PC-3 (cell line): Measurements from ENCODE around the gene BIN2. TPM values are rescaled to one million over a fixed set of nuclear protein-coding genes. Genes with fewer than 3 reads are reported as not detected.
"Not testable (repeated sequence)": the region's sequence is repeated elsewhere in the genome, so short reads cannot be mapped to it uniquely, and the experiment has no call there.

Source experiments
- ATAC-seq: fragments of 200-7000 bp; cut with Tn5 transposase; 2 replicates; pipeline ENCODE4 v1.9.1; 2020; ENCODE audit warnings: mild to moderate bottlenecking, moderate library complexity
- BruUV-seq: library from RNA; stranded (reverse); fragments of 400-500 nt; replicated peaks from 2 replicates; lab custom pipeline; 2021; lab: Mats Ljungman, UMichigan
- CTCF ChIA-PET: fragments of 300-600 bp; sonication (Branson Sonifier 250); formaldehyde crosslinking; loops from one replicate; lab custom pipeline; 2022; ENCODE audit warnings: antibody characterized with exemption; lab: Charles Lee
- POLR2A ChIA-PET: fragments of 300-600 bp; sonication (Branson Sonifier 250); formaldehyde crosslinking; loops from one replicate; lab custom pipeline; 2022; ENCODE audit warnings: antibody characterized with exemption; ENCODE audit not compliant: unreplicated experiment; lab: Charles Lee
- DNase-seq: peaks from one replicate; pipeline ENCODE4 v3.0.0-alpha.2; 2015
- H2AFZ ChIP-seq: fragments of 300-600 bp; sonication (generic); 2 replicates; pipeline ENCODE4 v1.6.0; 2016; ENCODE audit warnings: antibody characterized with exemption, low read length
- H3F3A ChIP-seq: fragments of 300-600 bp; sonication (generic); one replicate; pipeline ENCODE4 v1.6.0; 2017; ENCODE audit warnings: antibody characterized with exemption, low read length, control low read depth, mild to moderate bottlenecking; ENCODE audit not compliant: unreplicated experiment
- H3K27ac ChIP-seq: fragments of 300-600 bp; sonication (generic); 2 replicates; pipeline ENCODE4 v1.5.1; 2016; ENCODE audit warnings: mild to moderate bottlenecking, low read length
- H3K27me3 ChIP-seq: fragments of 300-600 bp; sonication (generic); 2 replicates; pipeline ENCODE4 v1.6.1; 2016; ENCODE audit warnings: low read length, mixed read lengths
- H3K36me3 ChIP-seq: fragments of 300-600 bp; sonication (generic); 2 replicates; pipeline ENCODE4 v1.6.1; 2016; ENCODE audit warnings: low read depth, mixed run types, low read length, mixed read lengths
- H3K4me1 ChIP-seq: fragments of 300-600 bp; sonication (generic); 2 replicates; pipeline ENCODE4 v1.5.1; 2016; ENCODE audit warnings: low read length; ENCODE audit not compliant: insufficient read depth
- H3K4me2 ChIP-seq: fragments of 300-600 bp; sonication (generic); 2 replicates; pipeline ENCODE4 v1.6.0; 2016; ENCODE audit warnings: low read length
- H3K4me3 ChIP-seq: fragments of 300-600 bp; sonication (generic); 2 replicates; pipeline ENCODE4 v1.5.1; 2016; ENCODE audit warnings: mild to moderate bottlenecking, low read length, mixed read lengths
- H3K79me2 ChIP-seq: fragments of 300-600 bp; sonication (generic); 2 replicates; pipeline ENCODE4 v1.6.1; 2017; ENCODE audit warnings: low read length, mixed read lengths
- H3K9ac ChIP-seq: fragments of 300-600 bp; sonication (generic); 2 replicates; pipeline ENCODE4 v1.6.0; 2016; ENCODE audit warnings: mild to moderate bottlenecking, low read length
- H3K9me2 ChIP-seq: fragments of 300-600 bp; sonication (generic); replicated peaks from 2 replicates; pipeline ENCODE4 v1.6.1; 2016; ENCODE audit warnings: mixed run types, low read length, mixed read lengths
- H3K9me3 ChIP-seq: fragments of 300-600 bp; sonication (generic); 2 replicates; pipeline ENCODE4 v1.6.1; 2016; ENCODE audit warnings: low read length, mixed read lengths
- H4K20me1 ChIP-seq: fragments of 300-600 bp; sonication (generic); 2 replicates; pipeline ENCODE4 v1.6.1; 2016; ENCODE audit warnings: low read length, mixed read lengths
- CTCF ChIP-seq: fragments of 300-600 bp; sonication (generic); conservative IDR thresholded peaks from 2 replicates; pipeline ENCODE4 v1.5.1; 2017; ENCODE audit warnings: antibody characterized with exemption, low read depth, mild to moderate bottlenecking, low read length
- EZH2 ChIP-seq: fragments of 300-600 bp; sonication (generic); IDR thresholded peaks from one replicate; pipeline ENCODE4 v1.6.1; 2017; ENCODE audit warnings: antibody characterized with exemption, mild to moderate bottlenecking, low read length; ENCODE audit not compliant: unreplicated experiment
- EZH2phosphoT487 ChIP-seq: fragments of 300-600 bp; sonication (generic); IDR thresholded peaks from 2 replicates; pipeline ENCODE4 v1.6.1; 2018; ENCODE audit warnings: mild to moderate bottlenecking, antibody characterized with exemption, low read length, borderline replicate concordance
- intact Hi-C: fragments of 100-400 bp; cut with micrococcal nuclease; formaldehyde crosslinking; loops from 2 replicates; pipeline ENCODE4 v1.9.0; 2023
- total RNA-seq: library from RNA; depleted of rRNA; stranded (reverse); fragments of >200 nt; gene quantifications from 2 replicates; pipeline ENCODE4 v1.2.3, GENCODE V29; 2014

BIN2 gene
- total RNA-seq, 1 experiment from 2014 or later: not detected

- no peaks in the 10 kb centered on the region for H3K9me2 ChIP-seq
- H2AFZ ChIP-seq: no peak overlapping the region
- peaks cover 45% of the 10 kb centered on the region for H3K4me1 ChIP-seq
- no peaks in the 10 kb centered on the region for H3K27me3 ChIP-seq
- H3F3A ChIP-seq: no peaks in the 10 kb centered on the region
- H3K27ac ChIP-seq: no peak overlapping the region
- TF ChIP-seq EZH2phosphoT487 (no peak), EZH2 (no peak), CTCF (no peak)
- POLR2A ChIA-PET: no interaction called here
- H3K4me3 ChIP-seq: no peak overlapping the region
- CTCF ChIA-PET: no interaction called here
- H3K9me3 ChIP-seq: no peaks in the 10 kb centered on the region
- DNase-seq: no peak
- no peak overlapping the region for H3K9ac ChIP-seq
- BruUV-seq: no TSS peak
- no peak overlapping the region for H3K4me2 ChIP-seq
- H3K79me2 ChIP-seq: peaks cover 71% of the 10 kb centered on the region
- H3K36me3 ChIP-seq: peaks cover 17% of the 10 kb centered on the region
- no peak for ATAC-seq
- peaks cover 8% of the 10 kb centered on the region; the same call in 1 of the 2 replicates for H4K20me1 ChIP-seq
- intact Hi-C loops: loop anchor here (10.0 kb wide), 1 partner anchor 561 kb away; no protein-coding TSS in a partner anchor
These were observed 59.7 kb downstream of the BIN2 start for GRCh38 chr12:51264297-51264696.

- intact Hi-C loops: loop anchor here (10.0 kb wide), 1 partner anchor 561 kb away; no protein-coding TSS in a partner anchor
- Histone ChIP-seq H4K20me1 (peaks cover 8% of the 10 kb centered on the region; the same call in 1 of the 2 replicates), H3K27me3 (no peaks in the 10 kb centered on the region), H3K4me3 (no peak overlapping the region), H3K79me2 (peaks cover 61% of the 10 kb centered on the region), H3K9ac (no peak overlapping the region), H3K36me3 (peaks cover 17% of the 10 kb centered on the region), H3K9me3 (no peaks in the 10 kb centered on the region), H3K4me1 (peaks cover 38% of the 10 kb centered on the region), H3K9me2 (no peaks in the 10 kb centered on the region), H3K4me2 (no peak overlapping the region), H3F3A (no peaks in the 10 kb centered on the region), H2AFZ (no peak overlapping the region), H3K27ac (no peak overlapping the region)
- no peak for ATAC-seq
- BruUV-seq: no TSS peak
- TF ChIP-seq EZH2 (no peak), EZH2phosphoT487 (no peak), CTCF (no peak)
- no peak for DNase-seq
- POLR2A ChIA-PET: interaction anchor here (0.7 kb wide), 1 partner anchor 11 kb away, joined by 5 read pairs; no protein-coding TSS in a partner anchor
- CTCF ChIA-PET: interaction anchor here (1.3 kb wide), 1 partner anchor 78 kb away, joined by 5 read pairs; no protein-coding TSS in a partner anchor
These were observed 60.6 kb downstream of the BIN2 start for GRCh38 chr12:51263341-51263740.

DNA sequence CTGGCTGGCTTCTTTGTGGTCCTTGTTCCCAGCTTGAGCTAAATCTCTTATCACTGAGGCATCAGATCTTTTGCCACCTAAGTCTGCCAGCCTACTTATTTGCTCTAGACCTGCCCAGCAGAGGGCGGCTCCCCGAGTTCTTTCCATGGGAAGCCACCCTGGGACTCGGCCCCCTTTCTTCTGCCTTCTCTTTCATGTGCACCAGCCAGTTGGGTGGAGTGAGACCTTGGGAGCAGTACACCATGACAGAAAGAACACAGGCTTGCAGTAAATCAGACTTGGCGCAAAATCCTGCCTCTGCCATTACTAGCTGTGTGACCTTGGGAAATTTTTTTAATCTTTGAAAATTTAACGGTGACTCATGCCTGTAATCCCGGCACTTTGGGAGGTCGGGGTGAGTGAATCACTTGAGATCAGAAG, 61.2 kb downstream of the BIN2 start:
- Histone ChIP-seq H3K9ac (no peak overlapping the region), H3K36me3 (peaks cover 17% of the 10 kb centered on the region), H3K4me3 (no peak overlapping the region), H3K4me2 (no peak overlapping the region), H3K9me3 (no peaks in the 10 kb centered on the region), H3K79me2 (peaks cover 56% of the 10 kb centered on the region), H3F3A (no peaks in the 10 kb centered on the region), H3K27ac (no peak overlapping the region), H4K20me1 (peaks cover 8% of the 10 kb centered on the region; the same call in 1 of the 2 replicates), H3K4me1 (peaks cover 34% of the 10 kb centered on the region), H3K9me2 (no peaks in the 10 kb centered on the region), H2AFZ (no peak overlapping the region), H3K27me3 (no peaks in the 10 kb centered on the region)
- intact Hi-C loops: loop anchor here (10.0 kb wide), 1 partner anchor 562 kb away; no protein-coding TSS in a partner anchor
- no TSS peak for BruUV-seq
- ChIA-PET POLR2A (no interaction called here), CTCF (interaction anchor here (1.3 kb wide), 1 partner anchor 79 kb away, joined by 5 read pairs; no protein-coding TSS in a partner anchor)
- TF ChIP-seq CTCF (peak; percentile 65), EZH2 (no peak)
- DNase-seq: peak; percentile 56
- peak; percentile 78 for ATAC-seq

GRCh38 chr12:51259600-51259999, 64.4 kb downstream of the BIN2 start:
- POLR2A ChIA-PET, ATAC-seq, CTCF ChIA-PET: not testable (repeated sequence)

More at GRCh38 chr12:51259600-51259999, 64.4 kb downstream of the BIN2 start:
- H3K9ac ChIP-seq, H3F3A ChIP-seq, H3K4me2 ChIP-seq, H3K9me3 ChIP-seq, H4K20me1 ChIP-seq, H3K27ac ChIP-seq, H3K36me3 ChIP-seq, H2AFZ ChIP-seq, H3K4me3 ChIP-seq, BruUV-seq, H3K9me2 ChIP-seq, intact Hi-C loops, DNase-seq, H3K27me3 ChIP-seq: not testable (repeated sequence)
- peaks cover 11% of the 10 kb centered on the region for H3K4me1 ChIP-seq
- H3K79me2 ChIP-seq: peaks cover 24% of the 10 kb centered on the region
